ENCODE data around the gene PEX14.

The PEX14 gene

DNA sequence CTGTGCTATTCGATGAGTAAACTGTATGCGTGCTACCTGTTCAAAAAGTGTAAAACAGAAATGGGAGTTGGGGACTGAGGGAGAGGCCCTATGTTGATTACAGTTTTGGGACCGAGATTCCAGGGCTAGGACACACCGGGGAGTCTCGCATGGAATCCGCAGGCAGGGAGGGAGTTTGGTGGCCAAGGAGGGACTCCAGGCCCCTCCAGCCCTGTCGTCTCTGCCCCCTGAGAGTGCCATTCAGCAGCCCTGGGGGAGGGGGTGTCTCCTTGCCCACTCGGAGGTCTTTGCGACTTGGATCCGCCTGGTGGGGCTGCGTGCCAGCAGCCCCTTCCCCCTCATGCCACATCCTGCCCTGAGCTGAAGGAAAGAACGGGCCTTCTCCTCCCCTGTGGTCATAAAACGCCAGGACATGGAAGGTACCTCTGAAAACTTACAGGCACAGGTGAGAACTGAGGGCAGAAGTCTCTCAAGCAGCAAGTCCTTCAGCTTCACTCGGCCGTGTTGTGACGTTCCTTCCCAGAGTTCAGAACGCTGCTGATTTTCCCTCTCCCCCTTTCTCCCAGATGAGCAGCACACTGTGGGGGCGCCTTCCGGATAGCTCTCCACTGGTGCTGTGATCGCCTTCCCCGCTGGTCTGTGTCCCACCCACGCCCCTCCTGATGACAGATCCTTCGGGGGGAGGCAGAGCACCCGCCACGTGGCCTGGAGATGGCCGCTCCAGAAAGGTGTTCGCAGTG is 141.4 kb downstream of the PEX14 start:
- Histone ChIP-seq H3K36me3 (replicated peaks; ENCODE audit: low read depth, low read length) (no peaks in the 10 kb centered on the region), H3K4me3 (ENCODE audit: low read length) (no peak overlapping the region; the same call in 1 of the 2 replicates), H3K9me3 (ENCODE audit: insufficient read depth, low read length) (no peaks in the 10 kb centered on the region), H3K9ac (ENCODE audit: low read length) (no peak overlapping the region), H3K4me1 (ENCODE audit: low read length) (peaks cover 14% of the 10 kb centered on the region), H3K27me3 (ENCODE audit: low read depth, low read length) (no peaks in the 10 kb centered on the region), H3K79me2 (ENCODE audit: low read length) (no peaks in the 10 kb centered on the region), H2AFZ (ENCODE audit: low read depth, low read length) (no peak overlapping the region), H4K20me1 (ENCODE audit: insufficient read depth, low read length) (peaks cover 11% of the 10 kb centered on the region; the same call in 1 of the 2 replicates), H3K4me2 (ENCODE audit: low read length) (peak overlapping the region; percentile 68), H3K27ac (ENCODE audit: low read length) (no peak overlapping the region)
- TF ChIP-seq EZH2phosphoT487 (IDR thresholded peaks at IDR 0.05; ENCODE audit: low read depth) (no peak), CTCF (IDR thresholded peaks at IDR 0.05; ENCODE audit: low read depth, low read length) (no peak)

GRCh38 chr1:10616696-10617095 is 141.9 kb downstream of the PEX14 start:
- H3K27ac ChIP-seq (ENCODE audit: low read length), result no peak overlapping the region
- H3K9ac ChIP-seq (ENCODE audit: low read length), result no peak overlapping the region
- H3K36me3 ChIP-seq (replicated peaks; ENCODE audit: low read depth, low read length), result no peaks in the 10 kb centered on the region
- no peaks in the 10 kb centered on the region for H3K27me3 ChIP-seq (ENCODE audit: low read depth, low read length)
- no peak overlapping the region for H3K4me2 ChIP-seq (ENCODE audit: low read length)
- TF ChIP-seq CTCF (IDR thresholded peaks at IDR 0.05; ENCODE audit: low read depth, low read length), result no peak
- no peak for TF ChIP-seq EZH2phosphoT487 (IDR thresholded peaks at IDR 0.05; ENCODE audit: low read depth)
- no peaks in the 10 kb centered on the region for H3K79me2 ChIP-seq (ENCODE audit: low read length)
- no peaks in the 10 kb centered on the region for H3K9me3 ChIP-seq (ENCODE audit: insufficient read depth, low read length)
- no peak overlapping the region for H2AFZ ChIP-seq (ENCODE audit: low read depth, low read length)
- peaks cover 14% of the 10 kb centered on the region for H3K4me1 ChIP-seq (ENCODE audit: low read length)
- no peak overlapping the region for H3K4me3 ChIP-seq (ENCODE audit: low read length)
- H4K20me1 ChIP-seq (ENCODE audit: insufficient read depth, low read length), result peaks cover 11% of the 10 kb centered on the region; the same call in 1 of the 2 replicates

- H3K79me2 ChIP-seq (ENCODE audit: low read length), result no peaks in the 10 kb centered on the region
- H3K4me2 ChIP-seq (ENCODE audit: low read length), result no peak overlapping the region
- H3K4me1 ChIP-seq (ENCODE audit: low read length), result peaks cover 14% of the 10 kb centered on the region
- H3K27me3 ChIP-seq (ENCODE audit: low read depth, low read length), result no peaks in the 10 kb centered on the region
- no peak overlapping the region for H3K9ac ChIP-seq (ENCODE audit: low read length)
- H3K27ac ChIP-seq (ENCODE audit: low read length), result no peak overlapping the region
- H3K4me3 ChIP-seq (ENCODE audit: low read length), result no peak overlapping the region
- H4K20me1 ChIP-seq (ENCODE audit: insufficient read depth, low read length), result peaks cover 11% of the 10 kb centered on the region; the same call in 1 of the 2 replicates
- H3K9me3 ChIP-seq (ENCODE audit: insufficient read depth, low read length), result no peaks in the 10 kb centered on the region
- no peaks in the 10 kb centered on the region for H3K36me3 ChIP-seq (replicated peaks; ENCODE audit: low read depth, low read length)
- no peak for TF ChIP-seq EZH2phosphoT487 (IDR thresholded peaks at IDR 0.05; ENCODE audit: low read depth)
- no peak overlapping the region for H2AFZ ChIP-seq (ENCODE audit: low read depth, low read length)
These were observed 142.6 kb downstream of the PEX14 start for GRCh38 chr1:10617318-10617717.

- no peak overlapping the region for H3K4me2 ChIP-seq (ENCODE audit: low read length)
- H3K4me1 ChIP-seq (ENCODE audit: low read length), result peaks cover 14% of the 10 kb centered on the region
- peaks cover 11% of the 10 kb centered on the region; the same call in 1 of the 2 replicates for H4K20me1 ChIP-seq (ENCODE audit: insufficient read depth, low read length)
- no peaks in the 10 kb centered on the region for H3K36me3 ChIP-seq (replicated peaks; ENCODE audit: low read depth, low read length)
- no peaks in the 10 kb centered on the region for H3K9me3 ChIP-seq (ENCODE audit: insufficient read depth, low read length)
- H2AFZ ChIP-seq (ENCODE audit: low read depth, low read length), result no peak overlapping the region
- no peak overlapping the region for H3K9ac ChIP-seq (ENCODE audit: low read length)
- no peak overlapping the region for H3K4me3 ChIP-seq (ENCODE audit: low read length)
- no peaks in the 10 kb centered on the region for H3K79me2 ChIP-seq (ENCODE audit: low read length)
- no peak overlapping the region for H3K27ac ChIP-seq (ENCODE audit: low read length)
- no peaks in the 10 kb centered on the region for H3K27me3 ChIP-seq (ENCODE audit: low read depth, low read length)
- no peak for TF ChIP-seq CTCF (IDR thresholded peaks at IDR 0.05; ENCODE audit: low read depth, low read length)
- no peak for TF ChIP-seq EZH2phosphoT487 (IDR thresholded peaks at IDR 0.05; ENCODE audit: low read depth)
These were observed 143.5 kb downstream of the PEX14 start for GRCh38 chr1:10617931-10618885.

Measured in OCI-LY3 (cell line).